Astrocyte of the spinal cord (primary cell): ENCODE measurements around the gene NDUFA9.

ENCODE experiments used
- DNase-seq: peaks from one replicate; pipeline ENCODE4 v3.0.0; 2011; ENCODE audit warnings: low read depth, low spot score
- H3K4me3 ChIP-seq: 2 replicates; pipeline ENCODE4 v1.5.1; 2011; ENCODE audit warnings: low read depth, mild to moderate bottlenecking, low read length, moderate library complexity
- CTCF ChIP-seq: IDR thresholded peaks from 2 replicates; pipeline ENCODE4 v1.5.1; 2012; ENCODE audit warnings: low read depth, mild to moderate bottlenecking, low read length, inconsistent platforms
- in situ Hi-C: cut with HindIII; loops from 2 replicates; pipeline ENCODE4 v1.10.0; 2017; ENCODE audit warnings: low sequenced_read_pairs

NDUFA9 gene

GRCh38 chr12:4610481-4610880 is 38.4 kb upstream of the NDUFA9 start:
- in situ Hi-C loops = no loop called here
- no peak for DNase-seq
- no peak for TF ChIP-seq CTCF
- H3K4me3 ChIP-seq = no peak overlapping the region

- no peak overlapping the region for H3K4me3 ChIP-seq
- in situ Hi-C loops = no loop called here
- DNase-seq = no peak
- no peak for TF ChIP-seq CTCF
These were observed 33.2 kb upstream of the NDUFA9 start for GRCh38 chr12:4615667-4616066.

- in situ Hi-C loops = no loop called here
- DNase-seq = no peak
- TF ChIP-seq CTCF = no peak
- H3K4me3 ChIP-seq = no peak overlapping the region
These were observed 27.4 kb upstream of the NDUFA9 start for GRCh38 chr12:4621511-4621910.

GRCh38 chr12:4626543-4626942 is 22.4 kb upstream of the NDUFA9 start:
- in situ Hi-C loops = no loop called here
- no peak for TF ChIP-seq CTCF
- H3K4me3 ChIP-seq = no peak overlapping the region
- no peak for DNase-seq

GRCh38 chr12:4628406-4628805 is 20.5 kb upstream of the NDUFA9 start:
- in situ Hi-C loops = no loop called here
- TF ChIP-seq CTCF = no peak
- no peak for DNase-seq
- H3K4me3 ChIP-seq = no peak overlapping the region

GRCh38 chr12:4630262-4630661 is 18.7 kb upstream of the NDUFA9 start:
- no peak for DNase-seq
- H3K4me3 ChIP-seq = no peak overlapping the region
- in situ Hi-C loops = no loop called here
- no peak for TF ChIP-seq CTCF

- DNase-seq = no peak
- no peak overlapping the region for H3K4me3 ChIP-seq
- in situ Hi-C loops = no loop called here
- TF ChIP-seq CTCF = no peak
These were observed 5.2 kb upstream of the NDUFA9 start for GRCh38 chr12:4643747-4644146.
